A549 (cell line): ENCODE data around the gene AKAP6. TPM values are rescaled to one million over a fixed set of nuclear protein-coding genes. Genes with fewer than 3 reads are reported as not detected.
A peak's percentile ranks its signal among the peaks of the same experiment; 100 is the strongest.

Experiments used
- ATAC-seq, 2 experiments: fragments of 200-7000 bp in 1 of 2; fragments of >200 bp in 1 of 2; cut with Nextera tagmentation in 1 of 2; cut with Tn5 transposase in 1 of 2; 3 replicates each; pipeline versions ENCODE4 v1.8.0 to v1.9.1; 2018 to 2020; ENCODE audit warnings: mild to moderate bottlenecking in 1 of 2, moderate library complexity in 1 of 2
- CTCF ChIA-PET: fragments of 300-600 bp; sonication (Branson Sonifier 250); formaldehyde crosslinking; extraction: SDS; loops from one replicate; lab custom pipeline; 2021; ENCODE audit warnings: antibody characterized with exemption, inconsistent platforms; lab: Yijun Ruan, JAX
- POLR2A ChIA-PET: fragments of 350-600 bp; formaldehyde crosslinking; extraction: SDS; loops from one replicate; lab custom pipeline; 2021; ENCODE audit warnings: antibody characterized with exemption, inconsistent platforms; lab: Yijun Ruan, JAX
- DNase-seq, 2 experiments: peaks; one replicate each; pipeline versions ENCODE4 v3.0.0 to v3.0.0-alpha.2; 2011 to 2016; ENCODE audit warnings: low read depth in 1 of 2, low spot score in 1 of 2
- FAIRE-seq: peaks from 2 replicates; lab custom pipeline; 2011; peaks lifted over from hg19 to GRCh38; lab: Jason Lieb, UNC
- H3K27ac ChIP-seq, 2 experiments: fragments of >200 bp; sonication (Bioruptor Twin); formaldehyde crosslinking; 3 replicates each; pipeline ENCODE4 v1.5.1; 2016 to 2017
- H3K4me1 ChIP-seq: fragments of >200 bp; sonication (Bioruptor Twin); formaldehyde crosslinking; 3 replicates; pipeline ENCODE4 v1.6.1; 2016
- H3K4me2 ChIP-seq: fragments of >200 bp; sonication (Bioruptor Twin); formaldehyde crosslinking; 3 replicates; pipeline ENCODE4 v1.6.1; 2016
- H3K4me3 ChIP-seq: fragments of >200 bp; sonication (Bioruptor Twin); formaldehyde crosslinking; 3 replicates; pipeline ENCODE4 v1.5.1; 2016
- H3K9me3 ChIP-seq: fragments of >200 bp; sonication (Bioruptor Twin); formaldehyde crosslinking; 3 replicates; pipeline ENCODE4 v1.6.1; 2016
- CEBPB ChIP-seq, 2 experiments: fragments of >200 bp in 1 of 2; sonication (Bioruptor Twin) in 1 of 2; formaldehyde crosslinking in 1 of 2; IDR thresholded peaks; 2 replicates each; pipeline ENCODE4 v1.6.1; 2012 to 2016
- CHD2 ChIP-seq: fragments of 150-350 bp; IDR thresholded peaks from 2 replicates; pipeline ENCODE4 v1.6.1; 2014; ENCODE audit warnings: low read length; ENCODE audit not compliant: partially characterized antibody
- CTCF ChIP-seq: fragments of >200 bp; sonication (Bioruptor Twin); formaldehyde crosslinking; IDR thresholded peaks from 3 replicates; pipeline ENCODE4 v1.5.1; 2016
- E2F6 ChIP-seq: IDR thresholded peaks from 2 replicates; pipeline ENCODE4 v1.6.1; 2012; ENCODE audit warnings: low read depth, borderline replicate concordance
- EHMT2 ChIP-seq: fragments of 200-600 bp; sonication (generic); IDR thresholded peaks from 2 replicates; pipeline ENCODE4 v1.6.1; 2016; ENCODE audit warnings: antibody characterized with exemption, low read depth, mild to moderate bottlenecking, moderate library complexity
- EP300 ChIP-seq, 2 experiments: fragments of >200 bp; sonication (Bioruptor Twin); formaldehyde crosslinking; IDR thresholded peaks; 2 replicates in 1 of 2; 3 replicates in 1 of 2; pipeline ENCODE4 v1.6.1; 2016 to 2017
- ESRRA ChIP-seq: fragments of 150-350 bp; IDR thresholded peaks from 2 replicates; pipeline ENCODE4 v1.6.1; 2014; ENCODE audit warnings: mild to moderate bottlenecking, low read length, borderline replicate concordance
- FOXS1 ChIP-seq: fragments of 250-450 bp; sonication (Bioruptor Pico); IDR thresholded peaks from 2 replicates; pipeline ENCODE4 v1.5.0; 2020; ENCODE audit warnings: mild to moderate bottlenecking, moderate library complexity
- JUN ChIP-seq, 2 experiments: fragments of >200 bp; sonication (Bioruptor Twin); formaldehyde crosslinking; IDR thresholded peaks; 2 replicates in 1 of 2; 3 replicates in 1 of 2; pipeline ENCODE4 v1.6.1; 2016 to 2017
- KDM1A ChIP-seq: fragments of 200-600 bp; sonication (generic); IDR thresholded peaks from 2 replicates; pipeline ENCODE4 v1.6.1; 2016; ENCODE audit warnings: low read depth, mild to moderate bottlenecking
- MAFK ChIP-seq: fragments of 450-650 bp; IDR thresholded peaks from 2 replicates; pipeline ENCODE4 v1.6.1; 2014; ENCODE audit not compliant: partially characterized antibody
- MAX ChIP-seq: IDR thresholded peaks from 2 replicates; pipeline ENCODE4 v1.6.1; 2012
- NPAS2 ChIP-seq: fragments of 250-450 bp; sonication (Bioruptor Pico); IDR thresholded peaks from 2 replicates; pipeline ENCODE4 v1.8.0; 2022; ENCODE audit warnings: mild to moderate bottlenecking, moderate library complexity, borderline replicate concordance
- NR3C1 ChIP-seq: fragments of >200 bp; sonication (Bioruptor Twin); formaldehyde crosslinking; IDR thresholded peaks from 3 replicates; pipeline ENCODE4 v1.6.1; 2017
- PHF8 ChIP-seq: fragments of 200-600 bp; sonication (generic); IDR thresholded peaks from 2 replicates; pipeline ENCODE4 v1.6.1; 2016; ENCODE audit warnings: low read depth, mild to moderate bottlenecking, antibody characterized with exemption, moderate library complexity, borderline replicate concordance
- RFX5 ChIP-seq: fragments of 450-650 bp; IDR thresholded peaks from 2 replicates; pipeline ENCODE4 v1.7.1; 2014; ENCODE audit warnings: antibody characterized with exemption, mild to moderate bottlenecking, moderate library complexity
- SMC3 ChIP-seq: fragments of >200 bp; sonication (Bioruptor Twin); formaldehyde crosslinking; IDR thresholded peaks from 3 replicates; pipeline ENCODE4 v1.6.1; 2018; ENCODE audit warnings: inconsistent platforms
- TP53 ChIP-seq: fragments of 250-450 bp; sonication (Bioruptor Pico); IDR thresholded peaks from 2 replicates; pipeline ENCODE4 v1.5.0; 2021; ENCODE audit warnings: mild to moderate bottlenecking, moderate library complexity
- ZFP36 ChIP-seq: fragments of 450-650 bp; IDR thresholded peaks from 2 replicates; pipeline ENCODE4 v1.6.1; 2014; ENCODE audit warnings: borderline replicate concordance; ENCODE audit not compliant: partially characterized antibody
- ZNF302 ChIP-seq: fragments of 250-450 bp; sonication (Bioruptor Pico); IDR thresholded peaks from 2 replicates; pipeline ENCODE4 v1.9.0; 2021; ENCODE audit warnings: inconsistent platforms, mild to moderate bottlenecking, moderate library complexity
- WGBS: methylation state at CpG from one replicate; pipeline ENCODE4 v1.1.6; 2017; ENCODE audit errors: missing lambda C conversion rate; 5-methylcytosine and 5-hydroxymethylcytosine counted together
- polyA plus RNA-seq, 4 experiments: library from polyadenylated mRNA; depleted of rRNA in 3 of 4; stranded (reverse); fragments of >200 nt; fragmentation: RNase III in 1 of 4; extraction: RNeasy Plus Mini Kit Qiagen cat#74134 plus additional on column Dnase treatment in 1 of 4; gene quantifications; 2 replicates in 3 of 4; 3 replicates in 1 of 4; pipeline ENCODE4 v1.2.3, GENCODE V29; 2011 to 2017
- TF ChIP-seq, protein P1 (sequence below): fragments of 250-450 bp; sonication (Bioruptor Pico); IDR thresholded peaks from 2 replicates; pipeline ENCODE4 v1.5.0; 2020; ENCODE audit warnings: low read depth, mild to moderate bottlenecking, moderate library complexity
- TF ChIP-seq, protein P2 (sequence below): fragments of >200 bp; sonication (Bioruptor Twin); formaldehyde crosslinking; IDR thresholded peaks from 2 replicates; pipeline ENCODE4 v1.6.1; 2016

AKAP6 gene
- polyA plus RNA-seq, 2 of the 4 experiments (the other 2 are of a cell fraction), result 0.27 to 1.9 TPM

DNA sequence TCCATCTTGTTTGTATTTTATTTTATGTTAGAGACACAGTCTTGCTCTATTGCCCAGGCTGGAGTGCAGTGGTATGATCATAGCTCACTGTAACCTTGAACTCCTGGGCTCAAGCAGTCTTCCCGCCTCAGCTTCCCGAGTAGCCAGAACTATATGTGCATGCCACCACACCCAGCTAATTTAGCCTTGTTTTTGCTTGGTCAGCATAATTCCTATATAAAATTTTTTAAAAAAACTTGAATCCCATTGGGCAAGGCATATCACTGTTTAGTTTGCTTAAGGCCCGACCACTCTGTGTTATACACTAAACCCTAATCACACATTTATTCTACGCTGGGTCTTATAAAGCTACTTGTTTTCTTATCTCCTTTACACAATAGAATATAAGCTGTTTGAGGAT, 266.4 kb downstream of the AKAP6 start:
- 65% methylated on average over 4 of the region's 4 CpGs for WGBS
- Histone ChIP-seq H3K9me3 (no peaks in the 10 kb centered on the region), H3K27ac (no peak overlapping the region), H3K4me1 (no peaks in the 10 kb centered on the region), H3K4me3 (no peak overlapping the region), H3K4me2 (no peak overlapping the region)
- CTCF ChIA-PET, result interaction anchor here (0.6 to 1.1 kb wide), 2 partner anchors 17 to 1897 kb away, joined by 3 to 5 read pairs; no protein-coding TSS in a partner anchor
- no peak for ATAC-seq
- POLR2A ChIA-PET, result no interaction called here
- TF ChIP-seq, protein P1, sequence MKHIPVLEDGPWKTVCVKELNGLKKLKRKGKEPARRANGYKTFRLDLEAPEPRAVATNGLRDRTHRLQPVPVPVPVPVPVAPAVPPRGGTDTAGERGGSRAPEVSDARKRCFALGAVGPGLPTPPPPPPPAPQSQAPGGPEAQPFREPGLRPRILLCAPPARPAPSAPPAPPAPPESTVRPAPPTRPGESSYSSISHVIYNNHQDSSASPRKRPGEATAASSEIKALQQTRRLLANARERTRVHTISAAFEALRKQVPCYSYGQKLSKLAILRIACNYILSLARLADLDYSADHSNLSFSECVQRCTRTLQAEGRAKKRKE (CRISPR knock-in tag), result no peak
- TF ChIP-seq MAFK (peak; percentile 96), TP53 (CRISPR knock-in tag) (no peak)
- TF ChIP-seq, protein P2, sequence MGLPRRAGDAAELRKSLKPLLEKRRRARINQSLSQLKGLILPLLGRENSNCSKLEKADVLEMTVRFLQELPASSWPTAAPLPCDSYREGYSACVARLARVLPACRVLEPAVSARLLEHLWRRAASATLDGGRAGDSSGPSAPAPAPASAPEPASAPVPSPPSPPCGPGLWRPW, result no peak
- DNase-seq, result no peak
- FAIRE-seq, result no peak

DNA sequence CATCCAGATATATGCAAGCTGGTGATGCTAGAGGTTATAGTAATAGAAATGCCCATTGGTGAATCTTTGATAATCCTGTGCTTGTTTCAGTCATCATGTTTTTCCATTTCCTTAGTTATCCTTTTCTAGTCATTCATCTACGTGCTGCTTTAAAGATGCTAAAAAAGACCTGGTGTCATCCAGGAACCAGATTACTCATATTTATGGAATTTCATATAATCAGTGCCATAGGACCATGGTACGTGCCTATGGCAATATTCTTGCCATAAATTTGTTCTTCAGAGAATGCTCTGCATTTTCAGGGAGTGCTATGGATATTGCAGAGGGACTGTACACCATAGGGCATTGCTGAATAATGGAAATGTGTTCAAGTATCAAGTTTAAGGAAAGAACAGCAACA, 267.3 kb downstream of the AKAP6 start:
- POLR2A ChIA-PET, result no interaction called here
- WGBS, result 35% methylated on average over 2 of the region's 2 CpGs
- Histone ChIP-seq H3K27ac (no peak overlapping the region), H3K4me3 (no peak overlapping the region), H3K4me2 (no peak overlapping the region), H3K4me1 (no peaks in the 10 kb centered on the region), H3K9me3 (no peaks in the 10 kb centered on the region)
- no peak for ATAC-seq
- no peak for DNase-seq
- FAIRE-seq, result no peak
- TF ChIP-seq CHD2 (no peak), JUN (IDR thresholded peaks at IDR 0.05) (no peak), ZNF302 (CRISPR knock-in tag) (no peak), EP300 (IDR thresholded peaks at IDR 0.05) (no peak), CEBPB (IDR thresholded peaks at IDR 0.05) (no peak), NPAS2 (CRISPR knock-in tag) (no peak), EHMT2 (no peak), NR3C1 (no peak), MAX (no peak), E2F6 (no peak), ESRRA (no peak), SMC3 (no peak), KDM1A (no peak), FOXS1 (CRISPR knock-in tag) (no peak), ZFP36 (no peak), RFX5 (no peak), PHF8 (no peak), CTCF (no peak)
- TF ChIP-seq, protein P1 (CRISPR knock-in tag), result no peak
- CTCF ChIA-PET, result interaction anchor here (1.5 kb wide), 1 partner anchor 1196 kb away, joined by 3 read pairs; no protein-coding TSS in a partner anchor
